C4-2B (cell line): ENCODE data around the gene EMX1.

ENCODE experiments used
- H3K27ac ChIP-seq: fragments of 450-650 bp; 2 replicates; pipeline ENCODE4 v1.5.1; 2017
- ZFX ChIP-seq: fragments of 450-650 bp; IDR thresholded peaks from 2 replicates; pipeline ENCODE4 v1.6.1; 2017
- TF ChIP-seq, protein P1 (sequence below): fragments of 450-650 bp; conservative IDR thresholded peaks from 2 replicates; pipeline ENCODE4 v1.5.1; 2017; ENCODE audit warnings: mild to moderate bottlenecking

The EMX1 gene

DNA sequence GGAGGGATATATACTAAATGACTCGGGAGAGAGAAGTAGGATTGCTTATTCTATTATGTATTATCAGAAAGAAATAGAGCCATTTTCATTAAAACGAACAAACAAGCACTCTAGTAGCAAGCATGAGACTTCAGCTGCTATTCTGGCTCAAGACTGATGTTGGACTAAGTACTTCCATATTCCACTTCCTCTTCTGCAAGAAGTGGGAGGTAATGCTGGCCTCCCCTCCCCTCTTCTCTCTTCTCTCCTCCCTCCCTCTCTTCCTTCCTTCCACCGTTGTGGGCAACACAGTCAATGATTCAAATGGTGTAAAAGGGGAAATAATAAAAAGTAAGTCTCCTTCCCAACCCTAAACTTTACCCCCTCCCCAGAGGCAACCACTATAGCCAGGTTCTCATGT, 62.6 kb downstream of the EMX1 start:
- TF ChIP-seq, protein P1, sequence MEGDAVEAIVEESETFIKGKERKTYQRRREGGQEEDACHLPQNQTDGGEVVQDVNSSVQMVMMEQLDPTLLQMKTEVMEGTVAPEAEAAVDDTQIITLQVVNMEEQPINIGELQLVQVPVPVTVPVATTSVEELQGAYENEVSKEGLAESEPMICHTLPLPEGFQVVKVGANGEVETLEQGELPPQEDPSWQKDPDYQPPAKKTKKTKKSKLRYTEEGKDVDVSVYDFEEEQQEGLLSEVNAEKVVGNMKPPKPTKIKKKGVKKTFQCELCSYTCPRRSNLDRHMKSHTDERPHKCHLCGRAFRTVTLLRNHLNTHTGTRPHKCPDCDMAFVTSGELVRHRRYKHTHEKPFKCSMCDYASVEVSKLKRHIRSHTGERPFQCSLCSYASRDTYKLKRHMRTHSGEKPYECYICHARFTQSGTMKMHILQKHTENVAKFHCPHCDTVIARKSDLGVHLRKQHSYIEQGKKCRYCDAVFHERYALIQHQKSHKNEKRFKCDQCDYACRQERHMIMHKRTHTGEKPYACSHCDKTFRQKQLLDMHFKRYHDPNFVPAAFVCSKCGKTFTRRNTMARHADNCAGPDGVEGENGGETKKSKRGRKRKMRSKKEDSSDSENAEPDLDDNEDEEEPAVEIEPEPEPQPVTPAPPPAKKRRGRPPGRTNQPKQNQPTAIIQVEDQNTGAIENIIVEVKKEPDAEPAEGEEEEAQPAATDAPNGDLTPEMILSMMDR, result no peak
- TF ChIP-seq ZFX, result no peak
- H3K27ac ChIP-seq, result no peak overlapping the region

DNA sequence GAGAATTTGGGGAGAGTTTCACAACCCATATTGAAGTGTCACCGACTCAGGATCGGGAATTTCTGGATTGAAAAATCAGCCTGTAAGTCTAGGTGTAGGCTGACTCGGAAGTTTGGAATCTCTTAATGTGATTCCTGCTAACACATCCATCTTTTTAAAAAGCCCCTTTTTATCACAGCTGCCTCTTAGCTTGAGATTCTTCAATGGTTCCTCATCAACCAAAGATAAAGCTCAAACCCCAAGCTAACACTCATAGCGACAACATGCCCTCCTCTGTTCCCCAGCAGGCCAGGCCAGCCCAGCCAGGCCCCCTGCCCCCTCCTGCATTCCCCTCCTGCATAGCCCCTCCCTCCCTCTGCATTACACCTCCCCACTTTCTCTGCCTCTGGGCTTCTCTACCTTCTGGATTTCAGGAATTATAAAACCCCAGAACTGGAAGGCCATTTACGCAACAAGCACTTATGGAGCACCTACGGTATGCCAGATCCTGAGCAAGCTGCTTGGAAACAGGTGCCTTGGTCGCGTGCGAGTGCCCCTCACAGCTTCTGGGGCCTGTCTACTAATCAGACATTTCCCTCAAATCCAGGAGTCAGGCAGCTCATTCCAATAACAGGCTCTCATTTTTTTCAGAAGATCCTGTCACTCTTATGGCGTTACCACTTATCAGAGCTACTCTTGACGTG, 63.4 kb downstream of the EMX1 start:
- TF ChIP-seq, protein P1, result no peak
- TF ChIP-seq ZFX, result no peak
- no peak overlapping the region for H3K27ac ChIP-seq

DNA sequence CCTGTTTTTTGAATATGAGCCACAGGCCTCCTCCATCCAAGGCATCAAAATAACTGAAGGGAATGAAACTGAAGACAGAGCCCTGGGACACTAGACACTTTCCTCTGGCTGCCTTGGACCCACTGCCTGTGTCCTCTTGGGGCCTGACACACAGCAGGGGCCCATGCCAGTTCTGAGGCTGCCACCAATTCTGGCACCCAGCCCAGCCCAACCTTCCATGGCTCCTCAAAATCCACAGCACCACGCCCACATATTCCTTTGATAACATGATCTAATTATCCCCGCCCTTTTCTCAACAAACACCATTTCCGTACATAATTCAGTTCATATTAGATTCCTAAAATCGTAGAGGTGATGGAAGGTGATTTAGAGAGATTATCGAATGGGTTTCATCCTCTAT, 64.2 kb downstream of the EMX1 start:
- no peak for TF ChIP-seq ZFX
- TF ChIP-seq, protein P1, result no peak

DNA sequence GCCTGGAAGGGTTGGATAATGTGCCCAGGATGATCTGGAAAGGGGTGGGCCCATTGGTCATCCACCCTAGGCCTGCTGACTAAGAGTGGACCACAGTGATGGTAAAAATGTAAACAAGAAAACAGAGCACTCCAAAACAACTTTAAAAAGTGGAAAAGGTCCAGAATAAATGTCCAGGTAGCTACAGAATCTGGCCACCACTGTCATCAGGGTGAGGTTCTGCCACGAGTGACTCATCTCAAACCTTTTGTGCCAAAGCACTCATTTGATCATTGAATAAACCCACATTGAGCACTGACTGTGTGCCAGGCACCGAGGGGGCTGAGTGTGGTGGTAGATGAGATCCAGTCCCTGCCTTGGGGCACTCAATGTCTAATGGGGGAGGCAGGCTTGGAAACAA, 64.9 kb downstream of the EMX1 start:
- no peak for TF ChIP-seq ZFX
- TF ChIP-seq, protein P1, result no peak
- H3K27ac ChIP-seq, result no peak overlapping the region

More for the DNA sequence above, 64.2 kb downstream of the EMX1 start:
- no peak overlapping the region for H3K27ac ChIP-seq

DNA sequence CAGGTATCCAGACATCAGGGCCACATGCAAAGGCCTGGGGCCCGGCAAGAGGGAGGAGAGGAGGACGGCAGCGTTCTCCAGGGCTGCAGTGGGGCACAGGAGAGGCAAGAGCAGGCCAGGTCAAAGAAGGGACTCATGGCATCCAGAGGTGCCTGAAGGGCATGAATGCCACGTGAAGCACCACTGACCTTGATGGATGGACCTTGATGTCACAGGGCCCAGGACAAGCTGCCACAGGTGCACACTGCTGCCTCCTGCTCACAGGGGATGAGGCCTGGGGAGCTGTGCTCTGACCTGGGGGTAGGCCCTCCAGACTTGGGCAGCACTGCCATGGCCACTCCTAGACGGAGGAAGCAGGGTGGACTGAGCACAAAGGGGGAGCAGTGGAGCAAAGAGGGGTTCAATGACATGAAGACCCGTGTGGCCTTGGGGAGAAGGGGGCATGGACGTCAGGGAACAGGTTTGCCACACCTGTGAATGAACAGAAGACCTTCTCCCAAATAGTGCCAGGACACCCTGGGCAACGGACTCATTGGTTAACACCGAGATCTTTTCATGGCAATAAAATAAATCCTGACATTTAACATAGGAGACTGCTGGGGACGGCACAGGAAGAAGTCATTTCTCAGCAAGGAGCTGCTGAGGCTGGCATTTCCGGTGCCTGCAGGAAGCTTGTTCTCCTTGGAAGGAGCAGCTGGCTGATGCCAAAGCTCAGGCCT, 65.6 kb downstream of the EMX1 start:
- H3K27ac ChIP-seq, result no peak overlapping the region
- no peak for TF ChIP-seq ZFX
- TF ChIP-seq, protein P1, result no peak

DNA sequence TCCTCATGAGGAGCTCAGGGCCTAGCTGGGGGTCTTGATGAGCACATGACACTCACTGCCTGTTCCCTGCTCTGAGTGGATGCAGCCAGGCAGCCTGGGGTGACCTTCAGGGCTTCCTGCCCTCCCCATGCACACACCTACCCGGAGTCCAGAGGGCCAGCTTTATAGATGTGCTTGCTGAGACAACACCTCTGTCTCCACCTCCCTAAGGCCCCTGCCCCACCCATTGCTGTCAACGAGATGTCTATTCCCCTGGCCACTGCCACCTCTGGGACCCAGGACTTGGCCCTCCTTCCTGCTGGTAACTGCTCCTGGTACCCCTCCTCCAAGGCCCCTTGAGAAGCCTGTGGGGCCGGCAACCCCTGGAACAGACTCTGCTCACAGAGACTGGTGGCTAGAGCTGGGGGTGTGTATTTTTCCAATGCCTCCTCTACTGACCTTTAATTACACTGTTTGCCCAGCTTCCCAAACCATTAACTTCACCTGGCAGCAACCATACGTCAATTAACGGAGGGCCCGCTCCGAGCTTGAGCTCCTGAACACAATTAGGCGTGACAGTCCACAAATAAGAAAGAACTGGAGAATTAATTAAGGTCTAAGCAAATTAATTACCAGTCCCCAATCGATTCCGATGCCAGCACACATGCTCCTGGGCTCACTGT, 66.3 kb downstream of the EMX1 start:
- TF ChIP-seq, protein P1, result no peak
- TF ChIP-seq ZFX, result no peak
- no peak overlapping the region for H3K27ac ChIP-seq

DNA sequence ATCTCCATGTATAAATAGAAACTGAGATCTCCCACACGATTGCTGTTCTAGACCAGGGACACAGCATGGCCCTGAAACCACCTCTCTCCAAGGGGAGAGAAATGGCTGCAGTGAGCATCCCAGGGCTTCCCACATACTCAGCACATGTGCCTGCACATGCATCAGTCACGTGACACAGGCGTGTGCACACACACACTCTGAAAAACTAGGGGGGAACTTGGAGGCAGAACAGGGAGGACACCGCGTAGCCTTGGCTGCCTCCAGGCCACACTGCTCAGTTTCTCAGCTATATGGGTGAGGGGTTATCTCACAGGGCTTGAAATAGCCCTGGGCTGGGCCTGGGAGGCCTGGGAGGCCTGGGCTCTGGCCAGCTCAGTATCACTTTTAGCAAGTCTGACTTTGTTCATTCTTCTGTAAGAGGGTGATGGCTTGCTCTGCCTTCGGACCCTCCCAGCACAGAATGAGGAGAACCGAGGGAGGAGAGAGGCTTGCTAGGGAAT, 66.9 kb downstream of the EMX1 start:
- TF ChIP-seq ZFX, result no peak
- TF ChIP-seq, protein P1, result no peak
- no peak overlapping the region for H3K27ac ChIP-seq
